AG04450 (cell line): ENCODE results near the gene RARS2. TPM values are rescaled to one million over a fixed set of nuclear protein-coding genes. Genes with fewer than 3 reads are reported as not detected.

Experiments
- CTCF ChIA-PET: fragments of 300-600, 350-600 bp; formaldehyde crosslinking; extraction: SDS; loops from one replicate; lab custom pipeline; 2022; ENCODE audit warnings: antibody characterized with exemption, inconsistent platforms; lab: Charles Lee
- POLR2A ChIA-PET: fragments of 350-600 bp; formaldehyde crosslinking; extraction: SDS; loops from one replicate; lab custom pipeline; 2021; ENCODE audit warnings: antibody characterized with exemption, inconsistent platforms; lab: Yijun Ruan, JAX
- DNase-seq: peaks from one replicate; pipeline ENCODE4 v3.0.0-alpha.2; 2011; ENCODE audit warnings: low read depth, low spot score
- H3K27ac ChIP-seq: one replicate; pipeline ENCODE4 v1.5.1; 2012; ENCODE audit warnings: low read depth, low read length, control low read depth
- H3K27me3 ChIP-seq: one replicate; pipeline ENCODE4 v1.6.0; 2012; ENCODE audit warnings: low read length; ENCODE audit not compliant: control insufficient read depth, insufficient read depth
- H3K4me3 ChIP-seq: 2 replicates; pipeline ENCODE4 v1.5.1; 2011; ENCODE audit warnings: mild to moderate bottlenecking, low read depth, low read length, control low read depth
- H3K9me3 ChIP-seq: 2 replicates; pipeline ENCODE4 v1.5.1; 2012; ENCODE audit warnings: low read length; ENCODE audit not compliant: control insufficient read depth, insufficient read depth
- CTCF ChIP-seq: IDR thresholded peaks from 2 replicates; pipeline ENCODE4 v1.5.1; 2011; ENCODE audit warnings: low read depth, low read length, control low read depth, inconsistent platforms
- polyA minus RNA-seq: library from RNA; depleted of rRNA, polyadenylated mRNA; stranded (reverse); fragments of >200 nt; gene quantifications from 2 replicates; pipeline ENCODE4 v1.2.3, GENCODE V29; 2011; rRNA and poly(A)+ RNA removed
- polyA plus RNA-seq: library from polyadenylated mRNA; depleted of rRNA; stranded (reverse); fragments of >200 nt; gene quantifications from 2 replicates; pipeline ENCODE4 v1.2.3, GENCODE V29; 2011; rRNA removed

Gene RARS2
- 22.4 and 28.1 TPM in 2 replicates for polyA plus RNA-seq
- polyA minus RNA-seq = 10.8 and 20.7 TPM in 2 replicates

GRCh38 chr6:87589693-87590416 lies at the start of gene RARS2, which contains the start of gene ORC3:
Gene RARS2 (minus strand): TSS chr6:87589987. CDS start chr6:87589957, 30 bp downstream.
Gene ORC3 (plus strand): TSS chr6:87590135. CDS start chr6:87590169, 34 bp downstream.
- ChIA-PET POLR2A (interaction anchor here (0.6 to 1.1 kb wide), 8 partner anchors 9 to 167 kb away, joined by 3 to 5 read pairs (median 3); no protein-coding TSS in a partner anchor), CTCF (no interaction called here)
- Histone ChIP-seq H3K4me3 (peak within 1 kb of the TSS; percentile 97), H3K9me3 (no peaks in the 10 kb centered on the region), H3K27ac (peak within 1 kb of the TSS; percentile 90), H3K27me3 (no peaks in the 10 kb centered on the region)
- peak; percentile 82 for DNase-seq
- no peak for TF ChIP-seq CTCF

DNA sequence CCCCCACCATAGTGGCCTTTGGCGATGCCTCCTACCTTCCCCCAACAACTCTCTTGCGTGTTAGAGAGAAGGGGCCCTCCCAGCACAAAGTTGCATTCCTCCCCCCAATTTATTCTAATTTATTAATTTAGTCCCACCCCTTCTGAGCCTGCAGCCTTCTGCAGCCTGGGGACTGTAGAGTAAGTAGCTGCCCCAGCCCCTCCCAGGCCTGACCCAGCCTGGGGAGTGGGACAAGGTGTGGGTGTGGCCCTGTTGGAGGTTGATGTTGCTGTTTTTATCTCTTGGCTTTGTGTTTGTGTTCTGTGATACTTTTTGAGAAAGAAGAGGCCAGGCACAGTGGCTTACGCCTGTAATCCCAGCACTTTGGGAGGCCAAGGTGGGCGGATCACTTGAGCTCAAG lies 49.6 kb upstream of the RARS2 start:
- Histone ChIP-seq H3K4me3 (no peak overlapping the region), H3K9me3 (no peaks in the 10 kb centered on the region), H3K27me3 (no peaks in the 10 kb centered on the region), H3K27ac (no peak overlapping the region)
- no peak for DNase-seq
- ChIA-PET CTCF (no interaction called here), POLR2A (no interaction called here)
- no peak for TF ChIP-seq CTCF

DNA sequence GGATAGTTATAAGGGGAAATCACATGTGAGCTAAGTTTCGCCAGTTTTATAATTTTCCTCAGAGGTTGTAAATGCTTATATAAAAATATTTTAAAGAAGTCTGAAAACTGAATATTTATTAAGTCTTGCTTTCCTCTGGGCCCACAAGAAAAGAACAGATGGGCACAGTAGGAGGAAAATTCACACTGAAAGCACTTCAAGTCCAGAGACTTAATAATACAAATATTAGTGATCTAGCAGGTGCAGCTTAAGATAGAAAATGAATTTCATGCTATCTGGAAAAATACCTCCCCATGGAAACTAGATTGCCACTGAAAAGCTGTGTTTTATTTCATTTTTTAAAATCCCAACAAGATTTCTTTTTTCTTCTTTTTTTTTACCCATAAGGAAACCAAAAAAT lies 47.3 kb upstream of the RARS2 start:
- Histone ChIP-seq H3K27me3 (no peaks in the 10 kb centered on the region), H3K4me3 (no peak overlapping the region), H3K9me3 (no peaks in the 10 kb centered on the region), H3K27ac (no peak overlapping the region)
- POLR2A ChIA-PET = no interaction called here
- no peak for TF ChIP-seq CTCF
- no peak for DNase-seq
- CTCF ChIA-PET = no interaction called here

DNA sequence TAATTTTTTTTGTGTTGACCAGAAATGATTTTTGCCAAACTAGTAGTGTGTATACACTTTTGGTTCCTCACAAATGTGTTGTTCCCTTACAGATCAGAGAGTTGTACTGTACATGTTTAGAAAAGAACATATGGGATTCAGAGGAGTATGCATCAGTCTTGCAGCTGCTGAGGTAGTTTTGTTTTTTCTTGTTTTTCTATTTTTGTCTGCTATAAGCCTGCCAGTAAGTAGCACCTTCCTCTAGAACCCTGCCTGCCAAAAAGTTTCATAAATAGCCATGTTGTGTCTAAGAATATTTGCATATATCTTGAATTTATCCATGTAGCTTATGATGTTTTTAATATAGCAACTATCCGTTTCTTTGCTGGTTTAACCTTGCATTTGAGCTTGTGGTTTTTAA lies 46.5 kb upstream of the RARS2 start:
- TF ChIP-seq CTCF = no peak
- CTCF ChIA-PET = interaction anchor here (0.6 kb wide), 1 partner anchor 115 kb away, joined by 5 read pairs; no protein-coding TSS in a partner anchor
- DNase-seq = no peak
- Histone ChIP-seq H3K9me3 (no peaks in the 10 kb centered on the region), H3K27ac (no peak overlapping the region), H3K4me3 (no peak overlapping the region), H3K27me3 (no peaks in the 10 kb centered on the region)
- POLR2A ChIA-PET = no interaction called here

- POLR2A ChIA-PET = no interaction called here
- Histone ChIP-seq H3K27me3 (no peaks in the 10 kb centered on the region), H3K9me3 (no peaks in the 10 kb centered on the region), H3K4me3 (no peak overlapping the region), H3K27ac (no peak overlapping the region)
- CTCF ChIA-PET = no interaction called here
- DNase-seq = no peak
- no peak for TF ChIP-seq CTCF
These were observed 44.1 kb upstream of the RARS2 start for GRCh38 chr6:87633851-87634250.
